Osteoblast (primary cell): ENCODE results near the gene FIBIN. TPM values are rescaled to one million over a fixed set of nuclear protein-coding genes. Genes with fewer than 3 reads are reported as not detected.

Source experiments
- DNase-seq: peaks from one replicate; pipeline ENCODE4 v3.0.0; 2011; ENCODE audit warnings: low spot score, mixed read lengths; ENCODE audit not compliant: insufficient read length; ENCODE audit errors: missing footprints
- H2AFZ ChIP-seq: 2 replicates; pipeline ENCODE4 v1.6.0; 2011; ENCODE audit warnings: mild to moderate bottlenecking, low read length
- H3K27ac ChIP-seq: 2 replicates; pipeline ENCODE4 v1.5.1; 2011; ENCODE audit warnings: mild to moderate bottlenecking, low read depth, low read length, moderate library complexity
- H3K27me3 ChIP-seq: 2 replicates; pipeline ENCODE4 v1.6.0; 2012; ENCODE audit warnings: mild to moderate bottlenecking, control low read depth, inconsistent platforms, low read length, moderate library complexity; ENCODE audit not compliant: insufficient read depth
- H3K36me3 ChIP-seq: 2 replicates; pipeline ENCODE4 v1.5.1; 2011; ENCODE audit warnings: mild to moderate bottlenecking, low read length, control low read depth, moderate library complexity; ENCODE audit not compliant: insufficient read depth
- H3K4me1 ChIP-seq: 2 replicates; pipeline ENCODE4 v1.5.1; 2011; ENCODE audit warnings: mild to moderate bottlenecking, low read length, control low read depth, moderate library complexity; ENCODE audit not compliant: insufficient read depth
- H3K4me2 ChIP-seq: 2 replicates; pipeline ENCODE4 v1.6.0; 2011; ENCODE audit warnings: mild to moderate bottlenecking, low read length; ENCODE audit not compliant: insufficient read depth
- H3K4me3 ChIP-seq: fragments of 200-600 bp; sonication (generic); 3 replicates; pipeline ENCODE4 v1.5.1; 2012; ENCODE audit warnings: mild to moderate bottlenecking, low read length, inconsistent platforms; ENCODE audit not compliant: insufficient read depth
- H3K79me2 ChIP-seq: 2 replicates; pipeline ENCODE4 v1.6.0; 2012; ENCODE audit warnings: mild to moderate bottlenecking, low read length, control low read depth, inconsistent platforms; ENCODE audit not compliant: insufficient read depth
- H3K9me3 ChIP-seq: 2 replicates; pipeline ENCODE4 v1.5.1; 2011; ENCODE audit warnings: low read depth, low read length, control low read depth
- H4K20me1 ChIP-seq: 2 replicates; pipeline ENCODE4 v1.6.0; 2012; ENCODE audit warnings: mild to moderate bottlenecking, low read length, control low read depth; ENCODE audit not compliant: insufficient read depth
- CTCF ChIP-seq: IDR thresholded peaks from 2 replicates; pipeline ENCODE4 v1.5.1; 2011; ENCODE audit warnings: mild to moderate bottlenecking, low read depth, low read length, moderate library complexity; ENCODE audit errors: extremely low read depth
- total RNA-seq: library from RNA; depleted of rRNA; stranded (reverse); fragments of >200 nt; gene quantifications from 2 replicates; pipeline ENCODE4 v1.2.3, GENCODE V29; 2012

FIBIN gene
- total RNA-seq, 1 donor, result 30.0 TPM

GRCh38 chr11:26983645-26984044 is 10.3 kb upstream of the FIBIN start:
- DNase-seq, result no peak
- no peaks in the 10 kb centered on the region for H3K79me2 ChIP-seq
- no peak overlapping the region for H3K4me3 ChIP-seq
- no peaks in the 10 kb centered on the region for H3K36me3 ChIP-seq
- no peaks in the 10 kb centered on the region for H3K27me3 ChIP-seq
- H2AFZ ChIP-seq, result no peak overlapping the region
- peaks cover 8% of the 10 kb centered on the region for H3K4me1 ChIP-seq
- H3K9me3 ChIP-seq, result peaks cover 2% of the 10 kb centered on the region
- no peak overlapping the region for H3K27ac ChIP-seq
- H4K20me1 ChIP-seq, result no peaks in the 10 kb centered on the region
- H3K4me2 ChIP-seq, result no peak overlapping the region
- TF ChIP-seq CTCF, result no peak

GRCh38 chr11:26985470-26985869 is 8.4 kb upstream of the FIBIN start:
- Histone ChIP-seq H3K4me2 (no peak overlapping the region), H3K79me2 (no peaks in the 10 kb centered on the region), H3K36me3 (no peaks in the 10 kb centered on the region), H3K9me3 (no peaks in the 10 kb centered on the region), H3K27me3 (no peaks in the 10 kb centered on the region), H3K4me3 (no peak overlapping the region), H4K20me1 (no peaks in the 10 kb centered on the region), H2AFZ (no peak overlapping the region), H3K27ac (no peak overlapping the region), H3K4me1 (peaks cover 8% of the 10 kb centered on the region)
- no peak for DNase-seq
- TF ChIP-seq CTCF, result no peak

- Histone ChIP-seq H4K20me1 (no peaks in the 10 kb centered on the region), H3K4me2 (no peak overlapping the region), H2AFZ (no peak overlapping the region), H3K4me3 (no peak overlapping the region), H3K27ac (no peak overlapping the region), H3K4me1 (peaks cover 8% of the 10 kb centered on the region), H3K79me2 (no peaks in the 10 kb centered on the region), H3K27me3 (no peaks in the 10 kb centered on the region), H3K36me3 (no peaks in the 10 kb centered on the region), H3K9me3 (no peaks in the 10 kb centered on the region)
- no peak for TF ChIP-seq CTCF
- peak; percentile 36 for DNase-seq
These were observed 8.0 kb upstream of the FIBIN start for GRCh38 chr11:26985943-26986342.

- Histone ChIP-seq H3K79me2 (no peaks in the 10 kb centered on the region), H3K27ac (no peak overlapping the region), H3K27me3 (no peaks in the 10 kb centered on the region), H2AFZ (no peak overlapping the region), H3K4me2 (no peak overlapping the region), H4K20me1 (no peaks in the 10 kb centered on the region), H3K4me1 (peaks cover 19% of the 10 kb centered on the region), H3K4me3 (no peak overlapping the region), H3K36me3 (no peaks in the 10 kb centered on the region), H3K9me3 (no peaks in the 10 kb centered on the region)
- no peak for TF ChIP-seq CTCF
- no peak for DNase-seq
These were observed 6.6 kb upstream of the FIBIN start for GRCh38 chr11:26987272-26987671.
